Karpas-422 (cell line): Measurements from ENCODE around the gene CFAP92. TPM values are rescaled to one million over a fixed set of nuclear protein-coding genes. Genes with fewer than 3 reads are reported as not detected.

Experiments used
- DNase-seq: peaks from one replicate; pipeline ENCODE4 v3.0.0-alpha.2; 2015
- H2AFZ ChIP-seq: fragments of 200-600 bp; sonication (generic); 2 replicates; pipeline ENCODE4 v1.6.1; 2014; ENCODE audit warnings: antibody characterized with exemption, low read length, mixed read lengths
- H3K27ac ChIP-seq: fragments of 200-600 bp; sonication (generic); 2 replicates; pipeline ENCODE4 v1.5.1; 2014; ENCODE audit warnings: mild to moderate bottlenecking, low read length, moderate library complexity
- H3K27me3 ChIP-seq: fragments of 200-600 bp; sonication (generic); 2 replicates; pipeline ENCODE4 v1.6.1; 2014; ENCODE audit warnings: low read length, mixed read lengths
- H3K36me3 ChIP-seq: fragments of 200-600 bp; sonication (generic); 2 replicates; pipeline ENCODE4 v1.6.1; 2014; ENCODE audit warnings: low read length, mixed read lengths; ENCODE audit not compliant: insufficient read depth
- H3K4me1 ChIP-seq: fragments of 200-600 bp; sonication (generic); 2 replicates; pipeline ENCODE4 v1.6.1; 2014; ENCODE audit warnings: mild to moderate bottlenecking, low read length, mixed read lengths
- H3K4me2 ChIP-seq: fragments of 200-600 bp; sonication (generic); 2 replicates; pipeline ENCODE4 v1.6.1; 2014; ENCODE audit warnings: low read length, low read depth, mild to moderate bottlenecking; ENCODE audit not compliant: poor library complexity, severe bottlenecking
- H3K4me3 ChIP-seq: fragments of 200-600 bp; sonication (generic); 2 replicates; pipeline ENCODE4 v1.5.1; 2014; ENCODE audit warnings: mild to moderate bottlenecking, antibody characterized with exemption, low read length, mixed read lengths
- H3K79me2 ChIP-seq: fragments of 200-600 bp; sonication (generic); 2 replicates; pipeline ENCODE4 v1.6.1; 2014; ENCODE audit warnings: mild to moderate bottlenecking, low read length, mixed read lengths
- H3K9ac ChIP-seq: fragments of 200-600 bp; sonication (generic); 2 replicates; pipeline ENCODE4 v1.6.0; 2014; ENCODE audit warnings: low read length
- H3K9me2 ChIP-seq: fragments of 200-600 bp; sonication (generic), shearing (Covaris generic); replicated peaks from 2 replicates; pipeline ENCODE4 v1.6.0; 2014; ENCODE audit warnings: mild to moderate bottlenecking, low read length, moderate library complexity; ENCODE audit not compliant: insufficient read depth
- H3K9me3 ChIP-seq: fragments of 300-700, 200-600 bp; sonication (generic); 2 replicates; pipeline ENCODE4 v1.6.1; 2014; ENCODE audit warnings: low read length, mixed read lengths
- H4K20me1 ChIP-seq: fragments of 200-600 bp; sonication (generic); 2 replicates; pipeline ENCODE4 v1.6.1; 2014; ENCODE audit warnings: mild to moderate bottlenecking, antibody characterized with exemption, low read length, low read depth; ENCODE audit not compliant: insufficient read depth
- total RNA-seq: library from RNA; depleted of rRNA; stranded (reverse); fragments of >200 nt; shearing (Covaris generic); gene quantifications from 2 replicates; pipeline ENCODE4 v1.2.3, GENCODE V29; 2014; ENCODE audit warnings: low replicate concordance

CFAP92 gene
- total RNA-seq, 1 experiment from 2014 or later = not detected

DNA sequence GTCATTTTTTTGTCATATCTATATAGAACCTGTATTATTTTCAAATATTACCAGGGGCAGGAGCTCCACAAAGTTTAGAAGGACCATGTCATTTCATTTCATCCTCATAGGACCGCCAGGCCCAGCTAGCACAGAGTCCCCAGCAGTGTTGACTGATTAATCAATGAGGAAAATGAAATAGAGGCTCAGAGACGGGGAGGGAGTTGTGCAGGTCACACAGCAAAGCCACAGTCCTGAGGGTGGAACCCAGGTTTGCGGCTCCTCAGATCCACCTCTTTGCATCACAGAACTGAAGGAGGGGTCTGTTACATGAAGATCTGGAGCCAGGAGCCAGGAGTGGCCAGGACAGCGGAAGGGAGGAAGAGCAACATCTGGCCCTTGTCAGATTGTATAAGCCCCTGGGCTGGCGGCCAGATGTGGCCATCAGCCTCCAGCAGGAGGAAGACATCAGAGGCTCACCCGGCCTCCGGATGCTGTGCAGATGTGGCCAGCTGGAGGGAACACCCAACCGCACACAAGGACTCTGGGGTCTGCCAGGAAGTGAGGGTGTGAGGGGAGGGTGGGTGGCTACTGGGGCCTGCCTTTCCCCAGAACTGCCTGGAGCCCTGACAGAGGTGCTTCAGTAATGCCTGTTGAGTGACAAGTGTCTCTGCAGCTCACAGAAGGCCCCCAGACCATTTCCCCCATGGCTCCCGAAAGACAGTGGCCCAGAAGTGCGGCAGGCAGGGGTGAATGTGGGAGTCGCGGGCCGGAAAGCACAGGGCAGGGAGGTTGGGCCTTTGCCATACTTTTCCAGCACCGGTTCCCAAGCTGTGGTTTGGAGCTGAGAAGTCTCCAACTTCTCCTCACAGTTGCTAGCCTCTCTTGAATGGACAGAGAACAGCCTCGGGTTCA, 28.5 kb upstream of the CFAP92 start:
- Histone ChIP-seq H3K4me1 (peaks cover 12% of the 10 kb centered on the region), H3K36me3 (no peaks in the 10 kb centered on the region), H3K9ac (no peak overlapping the region), H3K27me3 (no peaks in the 10 kb centered on the region), H3K79me2 (no peaks in the 10 kb centered on the region), H3K4me2 (no peak overlapping the region), H4K20me1 (no peaks in the 10 kb centered on the region), H3K27ac (no peak overlapping the region), H3K9me3 (no peaks in the 10 kb centered on the region), H3K4me3 (no peak overlapping the region), H3K9me2 (no peaks in the 10 kb centered on the region), H2AFZ (no peak overlapping the region)
- no peak for DNase-seq

- H3K9me3 ChIP-seq = no peaks in the 10 kb centered on the region
- H3K4me2 ChIP-seq = no peak overlapping the region
- no peak overlapping the region for H3K27ac ChIP-seq
- peaks cover 9% of the 10 kb centered on the region for H3K4me1 ChIP-seq
- no peaks in the 10 kb centered on the region for H3K27me3 ChIP-seq
- H3K36me3 ChIP-seq = no peaks in the 10 kb centered on the region
- H4K20me1 ChIP-seq = no peaks in the 10 kb centered on the region
- H3K9me2 ChIP-seq = no peaks in the 10 kb centered on the region
- no peak overlapping the region for H2AFZ ChIP-seq
- DNase-seq = no peak
- H3K9ac ChIP-seq = no peak overlapping the region
- no peaks in the 10 kb centered on the region for H3K79me2 ChIP-seq
- H3K4me3 ChIP-seq = no peak overlapping the region
These were observed 27.3 kb upstream of the CFAP92 start for GRCh38 chr3:129021140-129021551.

- no peak overlapping the region for H3K27ac ChIP-seq
- no peaks in the 10 kb centered on the region for H3K9me3 ChIP-seq
- H2AFZ ChIP-seq = no peak overlapping the region
- no peaks in the 10 kb centered on the region for H3K79me2 ChIP-seq
- H3K4me3 ChIP-seq = no peak overlapping the region
- no peaks in the 10 kb centered on the region for H4K20me1 ChIP-seq
- H3K9ac ChIP-seq = no peak overlapping the region
- H3K4me1 ChIP-seq = peaks cover 12% of the 10 kb centered on the region
- H3K36me3 ChIP-seq = no peaks in the 10 kb centered on the region
- DNase-seq = no peak
- H3K9me2 ChIP-seq = no peaks in the 10 kb centered on the region
- no peaks in the 10 kb centered on the region for H3K27me3 ChIP-seq
- H3K4me2 ChIP-seq = no peak overlapping the region
These were observed 26.8 kb upstream of the CFAP92 start for GRCh38 chr3:129020691-129021090.

DNA sequence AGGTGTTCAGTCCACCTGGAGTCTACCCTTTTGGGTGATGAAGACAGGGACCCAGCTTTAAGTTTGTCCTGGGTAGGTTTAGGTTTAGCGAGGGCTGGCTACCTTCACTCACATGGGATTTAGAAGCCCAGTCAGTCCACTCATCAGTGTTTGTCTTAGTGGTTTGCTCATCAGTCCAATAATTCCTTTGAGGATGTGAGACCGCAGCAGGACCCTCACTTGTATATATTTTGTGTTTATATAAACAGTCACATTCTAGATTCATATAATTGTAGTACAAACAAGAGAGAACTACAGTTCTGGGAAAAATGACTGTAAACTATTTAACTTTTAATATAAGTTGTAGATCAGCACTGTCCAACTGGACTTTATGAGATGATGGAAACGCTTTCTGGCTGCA, 25.4 kb upstream of the CFAP92 start:
- Histone ChIP-seq H3K79me2 (no peaks in the 10 kb centered on the region), H3K4me1 (peaks cover 12% of the 10 kb centered on the region), H4K20me1 (no peaks in the 10 kb centered on the region), H3K27me3 (no peaks in the 10 kb centered on the region), H2AFZ (no peak overlapping the region), H3K9me2 (no peaks in the 10 kb centered on the region), H3K36me3 (no peaks in the 10 kb centered on the region), H3K27ac (no peak overlapping the region), H3K9me3 (no peaks in the 10 kb centered on the region), H3K4me2 (no peak overlapping the region), H3K9ac (no peak overlapping the region), H3K4me3 (no peak overlapping the region)
- no peak for DNase-seq

DNA sequence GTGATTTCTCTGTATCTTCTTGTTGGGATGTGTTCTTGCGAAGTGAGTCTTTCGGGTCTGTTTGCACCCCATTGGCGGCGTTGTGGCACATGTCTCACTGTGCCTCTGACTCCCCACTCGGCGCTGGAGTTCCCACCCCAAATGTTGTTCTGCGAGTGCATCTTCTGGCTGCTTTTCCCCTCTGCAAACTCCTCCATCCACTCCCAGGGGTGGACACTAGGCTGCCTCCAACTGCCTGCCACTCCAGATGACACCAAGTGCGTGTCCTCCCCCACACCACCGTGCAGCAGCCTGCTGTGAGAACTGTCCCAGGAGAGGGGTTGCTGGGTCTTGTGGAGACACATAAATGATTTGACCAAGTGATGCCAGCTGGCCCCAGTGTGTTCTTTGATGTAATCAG, 24.9 kb upstream of the CFAP92 start:
- Histone ChIP-seq H3K4me1 (peaks cover 12% of the 10 kb centered on the region), H3K9me3 (no peaks in the 10 kb centered on the region), H3K4me2 (no peak overlapping the region), H3K79me2 (no peaks in the 10 kb centered on the region), H4K20me1 (no peaks in the 10 kb centered on the region), H3K9me2 (no peaks in the 10 kb centered on the region), H2AFZ (no peak overlapping the region), H3K9ac (no peak overlapping the region), H3K27ac (no peak overlapping the region), H3K36me3 (no peaks in the 10 kb centered on the region), H3K4me3 (no peak overlapping the region), H3K27me3 (no peaks in the 10 kb centered on the region)
- DNase-seq = no peak

DNA sequence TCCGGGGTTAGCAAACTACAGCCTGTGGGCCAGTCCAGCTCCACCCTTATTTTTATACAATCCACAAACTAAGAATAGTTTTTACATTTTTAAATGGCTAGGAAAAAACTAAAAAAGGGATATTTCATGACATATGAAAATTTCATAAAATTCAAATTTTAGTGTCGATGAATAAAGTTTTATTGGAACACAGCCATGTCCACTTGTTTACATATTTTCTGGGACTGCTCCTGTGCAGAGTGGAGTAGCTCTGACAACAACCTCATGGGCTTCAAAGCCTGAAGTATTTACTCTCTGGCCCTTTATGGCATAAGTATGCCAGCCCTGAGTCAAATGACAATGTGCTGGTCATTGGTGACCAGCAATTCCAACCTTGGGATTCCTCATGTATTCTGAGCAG, 24.4 kb upstream of the CFAP92 start:
- no peaks in the 10 kb centered on the region for H3K9me3 ChIP-seq
- H3K9me2 ChIP-seq = no peaks in the 10 kb centered on the region
- H3K27me3 ChIP-seq = no peaks in the 10 kb centered on the region
- no peak overlapping the region for H3K4me3 ChIP-seq
- H3K27ac ChIP-seq = no peak overlapping the region
- H3K4me1 ChIP-seq = peaks cover 12% of the 10 kb centered on the region
- no peak overlapping the region for H3K4me2 ChIP-seq
- no peak for DNase-seq
- no peak overlapping the region for H2AFZ ChIP-seq
- no peaks in the 10 kb centered on the region for H3K79me2 ChIP-seq
- no peaks in the 10 kb centered on the region for H3K36me3 ChIP-seq
- H3K9ac ChIP-seq = no peak overlapping the region
- H4K20me1 ChIP-seq = no peaks in the 10 kb centered on the region

- no peaks in the 10 kb centered on the region for H4K20me1 ChIP-seq
- H3K27me3 ChIP-seq = no peaks in the 10 kb centered on the region
- no peaks in the 10 kb centered on the region for H3K79me2 ChIP-seq
- peaks cover 12% of the 10 kb centered on the region for H3K4me1 ChIP-seq
- H3K27ac ChIP-seq = no peak overlapping the region
- no peaks in the 10 kb centered on the region for H3K36me3 ChIP-seq
- H3K9me3 ChIP-seq = no peaks in the 10 kb centered on the region
- no peak overlapping the region for H3K9ac ChIP-seq
- no peaks in the 10 kb centered on the region for H3K9me2 ChIP-seq
- no peak overlapping the region for H3K4me3 ChIP-seq
- no peak overlapping the region for H2AFZ ChIP-seq
- DNase-seq = no peak
- H3K4me2 ChIP-seq = no peak overlapping the region
These were observed 23.6 kb upstream of the CFAP92 start for GRCh38 chr3:129017484-129017899.

DNA sequence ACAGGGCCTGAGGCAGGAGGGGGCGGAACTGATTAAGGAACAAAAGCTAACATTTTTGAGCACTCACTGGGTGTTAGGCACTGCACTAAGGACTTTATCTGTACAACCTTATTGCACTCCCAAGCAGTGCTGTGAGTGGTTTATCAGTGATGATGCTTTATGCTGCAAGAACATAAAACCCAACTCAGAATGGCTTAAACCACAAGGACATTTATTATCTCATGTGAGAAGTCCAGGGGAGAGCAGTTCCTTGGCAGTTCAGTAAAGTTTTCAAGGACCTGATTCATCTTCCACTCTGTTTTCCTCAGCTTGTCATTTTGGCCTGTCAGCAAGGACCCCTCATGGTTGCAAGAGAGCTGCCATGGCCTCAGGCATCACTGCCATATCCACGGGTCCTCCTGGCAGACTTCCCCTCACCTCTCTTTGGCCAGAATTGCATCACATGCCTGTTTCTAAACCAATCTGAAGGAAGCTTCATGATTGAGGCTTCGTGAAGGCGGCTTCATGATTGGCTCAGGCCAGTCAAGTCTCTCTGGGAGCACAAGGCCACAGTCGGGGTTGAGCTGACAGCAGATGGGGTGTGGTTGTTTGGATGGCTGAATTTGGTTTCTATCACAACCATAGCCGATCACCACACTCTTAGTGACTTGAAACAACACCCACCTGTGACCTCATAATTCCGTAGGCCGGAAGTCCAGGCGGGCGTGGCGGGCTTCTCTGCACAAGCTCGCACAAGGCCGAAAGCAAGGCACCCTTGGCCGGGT, 23.0 kb upstream of the CFAP92 start:
- Histone ChIP-seq H2AFZ (no peak overlapping the region; the same call in 1 of the 2 replicates), H3K9ac (no peak overlapping the region), H3K27ac (no peak overlapping the region), H3K9me2 (no peaks in the 10 kb centered on the region), H3K9me3 (no peaks in the 10 kb centered on the region), H3K4me3 (no peak overlapping the region), H4K20me1 (no peaks in the 10 kb centered on the region), H3K36me3 (no peaks in the 10 kb centered on the region), H3K79me2 (no peaks in the 10 kb centered on the region), H3K4me2 (no peak overlapping the region), H3K4me1 (peaks cover 12% of the 10 kb centered on the region), H3K27me3 (no peaks in the 10 kb centered on the region)
- no peak for DNase-seq
